AG10803 (cell line): ENCODE measurements around the gene SGF29.
A peak's percentile ranks its signal among the peaks of the same experiment; 100 is the strongest.
"Not testable (repeated sequence)": the region's sequence is repeated elsewhere in the genome, so short reads cannot be mapped to it uniquely, and the experiment has no call there.

ENCODE experiments used
- DNase-seq: peaks from one replicate; pipeline ENCODE4 v3.0.0; 2010; ENCODE audit warnings: low read depth
- H3K4me3 ChIP-seq: 2 replicates; pipeline ENCODE4 v1.5.1; 2011; ENCODE audit warnings: mild to moderate bottlenecking, low read length, control low read depth
- TF ChIP-seq, protein P1 (sequence below): conservative IDR thresholded peaks from 2 replicates; pipeline ENCODE4 v1.5.1; 2011; ENCODE audit warnings: mild to moderate bottlenecking, low read length, control low read depth, inconsistent platforms

Gene SGF29

GRCh38 chr16:28514246-28514645 is 39.5 kb upstream of the SGF29 start:
- DNase-seq, result no peak
- no peak overlapping the region for H3K4me3 ChIP-seq
- TF ChIP-seq, protein P1, sequence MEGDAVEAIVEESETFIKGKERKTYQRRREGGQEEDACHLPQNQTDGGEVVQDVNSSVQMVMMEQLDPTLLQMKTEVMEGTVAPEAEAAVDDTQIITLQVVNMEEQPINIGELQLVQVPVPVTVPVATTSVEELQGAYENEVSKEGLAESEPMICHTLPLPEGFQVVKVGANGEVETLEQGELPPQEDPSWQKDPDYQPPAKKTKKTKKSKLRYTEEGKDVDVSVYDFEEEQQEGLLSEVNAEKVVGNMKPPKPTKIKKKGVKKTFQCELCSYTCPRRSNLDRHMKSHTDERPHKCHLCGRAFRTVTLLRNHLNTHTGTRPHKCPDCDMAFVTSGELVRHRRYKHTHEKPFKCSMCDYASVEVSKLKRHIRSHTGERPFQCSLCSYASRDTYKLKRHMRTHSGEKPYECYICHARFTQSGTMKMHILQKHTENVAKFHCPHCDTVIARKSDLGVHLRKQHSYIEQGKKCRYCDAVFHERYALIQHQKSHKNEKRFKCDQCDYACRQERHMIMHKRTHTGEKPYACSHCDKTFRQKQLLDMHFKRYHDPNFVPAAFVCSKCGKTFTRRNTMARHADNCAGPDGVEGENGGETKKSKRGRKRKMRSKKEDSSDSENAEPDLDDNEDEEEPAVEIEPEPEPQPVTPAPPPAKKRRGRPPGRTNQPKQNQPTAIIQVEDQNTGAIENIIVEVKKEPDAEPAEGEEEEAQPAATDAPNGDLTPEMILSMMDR, result no peak

DNA sequence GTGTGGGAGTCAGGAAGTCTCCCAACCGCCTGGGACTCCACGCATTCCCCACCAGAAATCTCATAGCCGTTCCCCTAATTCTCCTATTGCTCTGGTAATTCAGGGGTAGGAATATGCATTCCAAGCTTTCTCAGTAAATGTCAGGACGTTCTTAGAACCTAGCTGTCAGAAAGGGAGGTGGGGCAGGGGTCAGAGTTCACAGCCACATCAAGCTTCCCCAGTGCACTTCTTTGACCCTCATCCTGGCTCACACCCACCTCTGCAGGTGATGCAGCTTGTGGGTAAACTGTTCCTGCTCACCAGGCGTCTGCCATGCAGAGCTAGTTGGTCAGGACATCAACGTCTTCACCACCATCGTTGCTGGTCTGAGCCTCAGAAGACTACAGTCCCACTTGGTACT is 33.0 kb upstream of the SGF29 start:
- no peak for DNase-seq
- H3K4me3 ChIP-seq, result no peak overlapping the region
- TF ChIP-seq, protein P1, result no peak

GRCh38 chr16:28521436-28521835 is 32.3 kb upstream of the SGF29 start:
- no peak overlapping the region for H3K4me3 ChIP-seq
- TF ChIP-seq, protein P1, result no peak
- no peak for DNase-seq

GRCh38 chr16:28522792-28523191 is 30.9 kb upstream of the SGF29 start:
- TF ChIP-seq, protein P1, result no peak
- no peak for DNase-seq
- no peak overlapping the region for H3K4me3 ChIP-seq

DNA sequence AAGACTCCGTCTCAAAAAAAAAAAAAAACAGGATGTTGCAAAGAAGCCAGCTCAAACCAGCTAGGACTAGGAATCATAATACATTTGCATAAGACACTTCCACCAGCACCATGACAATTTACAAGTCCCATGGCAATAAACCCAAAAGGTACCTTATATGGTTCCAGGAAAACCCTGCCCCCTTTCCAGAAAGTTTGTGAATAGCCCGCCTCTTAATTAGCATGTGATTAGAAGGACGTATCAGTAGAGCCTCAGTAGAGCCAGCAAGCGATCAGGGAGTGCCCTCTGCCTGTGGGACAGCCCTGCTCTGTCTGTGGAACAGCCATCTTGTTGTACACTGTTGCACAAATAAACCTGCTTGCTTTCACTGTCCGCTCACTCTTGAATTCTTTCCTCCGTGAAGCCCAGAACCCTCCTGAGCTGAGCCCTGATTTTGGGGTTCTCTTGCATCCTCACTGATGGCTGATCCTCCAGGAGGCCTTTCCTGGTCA is 29.0 kb upstream of the SGF29 start:
- H3K4me3 ChIP-seq, result no peak overlapping the region
- TF ChIP-seq, protein P1, result no peak
- peak; percentile 22 for DNase-seq

- DNase-seq, result no peak
- TF ChIP-seq, protein P1, result no peak
- no peak overlapping the region for H3K4me3 ChIP-seq
Measured at GRCh38 chr16:28526201-28527099, 27.3 kb upstream of the SGF29 start.

- H3K4me3 ChIP-seq, result not testable (repeated sequence)
- DNase-seq, result peak; percentile 20
Measured at GRCh38 chr16:28527100-28527785, 26.5 kb upstream of the SGF29 start.
